CD4-positive, alpha-beta T cell treated with Interleukin-17A for 4 hours (primary cell): ENCODE measurements around the gene LBX2.

Experiments
- DNase-seq: peaks from one replicate; pipeline ENCODE4 v3.0.0-alpha.2; 2020; ENCODE audit warnings: mixed read lengths

Gene LBX2

GRCh38 chr2:74450570-74451190, 48.7 kb downstream of the LBX2 start:
- no peak for DNase-seq

GRCh38 chr2:74448771-74449170, 50.6 kb downstream of the LBX2 start:
- no peak for DNase-seq
